ENCODE results near the gene ZNF723.

DNA sequence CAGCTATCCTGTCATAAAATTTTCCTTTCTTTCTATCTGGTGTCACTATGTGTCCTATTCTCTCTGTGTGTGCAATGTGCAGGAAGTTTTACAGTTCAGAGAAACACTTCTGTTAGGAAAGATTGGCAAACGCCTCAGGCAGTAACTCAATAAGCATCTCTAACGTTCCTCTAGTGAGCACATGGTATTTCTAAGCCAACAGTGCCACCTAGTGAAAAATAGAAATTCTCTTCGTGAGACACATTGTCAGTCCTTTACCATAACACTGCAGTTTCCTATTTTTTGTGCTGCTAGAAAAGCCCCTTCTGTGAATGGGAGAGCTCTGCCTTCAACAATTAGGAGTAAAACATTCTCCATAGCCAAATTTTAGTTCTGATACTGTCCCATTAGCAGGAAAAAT, 50.7 kb downstream of the ZNF723 start:
- TF ChIP-seq, protein P1, sequence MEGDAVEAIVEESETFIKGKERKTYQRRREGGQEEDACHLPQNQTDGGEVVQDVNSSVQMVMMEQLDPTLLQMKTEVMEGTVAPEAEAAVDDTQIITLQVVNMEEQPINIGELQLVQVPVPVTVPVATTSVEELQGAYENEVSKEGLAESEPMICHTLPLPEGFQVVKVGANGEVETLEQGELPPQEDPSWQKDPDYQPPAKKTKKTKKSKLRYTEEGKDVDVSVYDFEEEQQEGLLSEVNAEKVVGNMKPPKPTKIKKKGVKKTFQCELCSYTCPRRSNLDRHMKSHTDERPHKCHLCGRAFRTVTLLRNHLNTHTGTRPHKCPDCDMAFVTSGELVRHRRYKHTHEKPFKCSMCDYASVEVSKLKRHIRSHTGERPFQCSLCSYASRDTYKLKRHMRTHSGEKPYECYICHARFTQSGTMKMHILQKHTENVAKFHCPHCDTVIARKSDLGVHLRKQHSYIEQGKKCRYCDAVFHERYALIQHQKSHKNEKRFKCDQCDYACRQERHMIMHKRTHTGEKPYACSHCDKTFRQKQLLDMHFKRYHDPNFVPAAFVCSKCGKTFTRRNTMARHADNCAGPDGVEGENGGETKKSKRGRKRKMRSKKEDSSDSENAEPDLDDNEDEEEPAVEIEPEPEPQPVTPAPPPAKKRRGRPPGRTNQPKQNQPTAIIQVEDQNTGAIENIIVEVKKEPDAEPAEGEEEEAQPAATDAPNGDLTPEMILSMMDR (IDR thresholded peaks at IDR 0.05) = peak in 4 of 5 experiments; percentile 17 to 56 (median 22)
- TF ChIP-seq POLR2A (IDR thresholded peaks at IDR 0.05) = no peak
